Common myeloid progenitor, CD34-positive (primary cell): ENCODE results near the gene TKT.

ENCODE experiments used
- CTCF ChIA-PET: fragments of 350-600 bp; sonication (Branson Sonifier 250); formaldehyde crosslinking; loops from one replicate; lab custom pipeline; 2021; ENCODE audit warnings: antibody characterized with exemption; lab: Charles Lee
- POLR2A ChIA-PET: fragments of 350-600 bp; sonication (Branson Sonifier 250); formaldehyde crosslinking; loops from one replicate; lab custom pipeline; 2021; ENCODE audit warnings: antibody characterized with exemption; lab: Charles Lee
- DNase-seq, 3 donors: peaks; one replicate each; pipeline versions ENCODE4 v3.0.0 to v3.0.0-alpha.2; 2013
- H3K27ac ChIP-seq, 2 experiments: 1 replicate in 1 of 2; 2 replicates in 1 of 2; pipeline ENCODE4 v1.7.0; 2013; ENCODE audit warnings: inconsistent platforms in 2 of 2, low read length in 2 of 2, mild to moderate bottlenecking in 2 of 2, low read depth in 1 of 2, moderate library complexity in 1 of 2; ENCODE audit not compliant: severe bottlenecking in 2 of 2, insufficient read depth in 1 of 2, poor library complexity in 1 of 2
- H3K27me3 ChIP-seq, 5 experiments: replicated peaks in 2 of 5; 1 replicate in 3 of 5; 2 replicates in 2 of 5; pipeline versions ENCODE4 v1.6.1 to v1.7.0; 2013; ENCODE audit warnings: low read length in 4 of 5, mild to moderate bottlenecking in 2 of 5, moderate library complexity in 2 of 5, inconsistent platforms in 1 of 5; ENCODE audit not compliant: insufficient read depth in 5 of 5, control insufficient read depth in 4 of 5
- H3K36me3 ChIP-seq, 4 experiments: 1 replicate in 2 of 4; 2 replicates in 2 of 4; pipeline versions ENCODE4 v1.6.1 to v1.7.0; 2013; ENCODE audit warnings: low read length in 3 of 4, control low read depth in 1 of 4, mild to moderate bottlenecking in 1 of 4; ENCODE audit not compliant: control insufficient read depth in 4 of 4, insufficient read depth in 4 of 4
- H3K4me1 ChIP-seq, 4 experiments: 1 replicate in 3 of 4; 2 replicates in 1 of 4; pipeline versions ENCODE4 v1.6.1 to v1.7.1; 2013; ENCODE audit warnings: low read length in 3 of 4, mild to moderate bottlenecking in 3 of 4, control low read depth in 1 of 4, inconsistent platforms in 1 of 4, moderate library complexity in 1 of 4; ENCODE audit not compliant: control insufficient read depth in 4 of 4, insufficient read depth in 4 of 4; ENCODE audit errors: control extremely low read depth in 1 of 4
- H3K4me3 ChIP-seq, 7 experiments: 1 replicate in 4 of 7; 2 replicates in 3 of 7; pipeline versions ENCODE4 v1.5.1 to v1.7.0; 2013; ENCODE audit warnings: mild to moderate bottlenecking in 7 of 7, low read length in 6 of 7, moderate library complexity in 6 of 7, inconsistent platforms in 2 of 7, low read depth in 2 of 7, control low read depth in 1 of 7; ENCODE audit not compliant: insufficient read depth in 4 of 7, control insufficient read depth in 1 of 7; ENCODE audit errors: extremely low read depth in 1 of 7
- H3K9me3 ChIP-seq, 5 experiments: 1 replicate in 4 of 5; 2 replicates in 1 of 5; pipeline versions ENCODE4 v1.6.1 to v1.7.1; 2013; ENCODE audit warnings: low read length in 4 of 5, mild to moderate bottlenecking in 2 of 5, inconsistent platforms in 1 of 5, low read depth in 1 of 5, moderate library complexity in 1 of 5; ENCODE audit not compliant: control insufficient read depth in 4 of 5, insufficient read depth in 2 of 5; ENCODE audit errors: control extremely low read depth in 1 of 5
- WGBS: methylation state at CpG from one replicate; pipeline ENCODE4 v1.1.5; 2013; ENCODE audit not compliant: insufficient coverage; 5-methylcytosine and 5-hydroxymethylcytosine counted together

TKT gene

DNA sequence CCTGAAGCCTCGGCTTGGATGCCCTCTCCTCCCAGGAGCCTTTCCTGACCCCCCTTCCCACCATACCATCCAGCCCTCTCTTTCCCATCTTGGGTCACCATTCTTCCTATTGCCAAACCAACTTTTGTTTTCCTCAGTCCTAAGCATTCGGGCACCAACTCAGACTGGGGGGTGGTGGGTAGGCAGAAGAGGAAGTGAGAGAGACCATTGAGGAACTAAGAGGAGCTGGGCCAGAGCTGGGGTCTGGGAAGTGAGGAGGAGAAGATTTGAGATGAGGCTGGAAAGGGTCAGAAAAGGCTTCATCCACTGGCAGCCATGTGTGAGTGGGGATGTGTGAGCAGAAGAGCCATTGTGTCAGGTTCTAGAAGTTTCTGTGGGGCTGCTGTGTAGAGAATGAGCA, 37.7 kb downstream of the TKT start:
- Histone ChIP-seq H3K27ac (no peak overlapping the region), H3K36me3 (peaks cover 0 to 14% (median 6%) of the 10 kb centered on the region in 4 experiments), H3K27me3 (no peaks in the 10 kb centered on the region), H3K4me3 (no peak overlapping the region), H3K9me3 (no peaks in the 10 kb centered on the region), H3K4me1 (peaks cover 0 to 2% (median 0%) of the 10 kb centered on the region in 4 experiments)
- no CpG with 5 or more reads among the region's 2 CpGs for WGBS
- peak in 1 of 3 donors; percentile 19 for DNase-seq
- ChIA-PET POLR2A (interaction anchor here (0.6 kb wide), 1 partner anchor 25 kb away, joined by 3 read pairs; no protein-coding TSS in a partner anchor), CTCF (interaction anchor here (0.6 to 2.9 kb wide), 7 partner anchors 20 to 108 kb away, joined by 3 to 21 read pairs (median 4); no protein-coding TSS in a partner anchor)

DNA sequence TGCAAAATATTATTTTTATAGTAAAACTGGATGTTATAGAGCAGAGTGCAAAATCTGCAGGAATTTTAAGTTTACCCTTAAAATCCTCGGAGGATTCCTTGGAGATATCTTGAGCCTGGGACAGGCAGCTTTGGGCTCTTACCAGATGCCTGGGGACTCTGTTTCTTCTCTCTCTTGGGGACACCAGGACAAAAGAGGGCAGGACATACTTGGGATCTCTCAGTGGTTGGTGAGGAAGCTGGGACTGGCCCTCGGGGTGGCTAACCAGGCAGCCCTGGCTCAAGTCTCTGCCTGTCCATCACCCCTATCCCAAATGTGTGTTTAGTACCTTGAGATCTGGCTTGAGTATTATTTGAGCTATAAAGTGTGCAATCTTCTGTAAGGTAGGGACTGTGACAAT, 38.6 kb downstream of the TKT start:
- ChIA-PET CTCF (interaction anchor here (1.4 to 2.3 kb wide), 2 partner anchors 21 to 107 kb away, joined by 3 to 9 read pairs; no protein-coding TSS in a partner anchor), POLR2A (no interaction called here)
- H3K27me3 ChIP-seq = no peaks in the 10 kb centered on the region
- H3K4me3 ChIP-seq = no peak overlapping the region
- peaks cover 0 to 4% (median 0%) of the 10 kb centered on the region in 4 experiments for H3K36me3 ChIP-seq
- H3K9me3 ChIP-seq = no peaks in the 10 kb centered on the region
- H3K27ac ChIP-seq = no peak overlapping the region
- H3K4me1 ChIP-seq = peaks cover 0 to 7% (median under 1%) of the 10 kb centered on the region in 4 experiments
- 100% methylated on average over 1 of the region's 2 CpGs for WGBS
- DNase-seq = no peak

DNA sequence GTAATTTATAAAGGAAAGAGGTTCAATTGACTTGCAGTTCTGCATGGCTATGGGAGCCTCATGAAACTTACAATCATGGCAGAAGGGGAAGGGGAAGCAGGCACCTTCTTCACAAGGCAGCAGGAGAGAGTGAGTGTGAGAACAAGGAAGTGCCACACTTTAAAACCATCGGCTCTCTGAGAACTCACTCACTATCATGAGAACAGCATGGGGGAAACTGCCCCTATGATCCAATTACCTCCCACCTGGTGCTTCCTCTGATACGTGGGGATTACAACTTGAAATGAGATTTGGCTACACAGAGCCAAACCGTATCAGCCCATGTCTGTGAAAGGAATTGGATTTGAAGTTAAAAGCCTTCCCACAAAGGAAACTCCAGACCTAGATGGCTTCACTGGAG, 39.1 kb downstream of the TKT start:
- POLR2A ChIA-PET = no interaction called here
- no peaks in the 10 kb centered on the region for H3K36me3 ChIP-seq
- peaks cover 0 to 12% (median under 1%) of the 10 kb centered on the region in 4 experiments for H3K4me1 ChIP-seq
- H3K9me3 ChIP-seq = no peaks in the 10 kb centered on the region
- no peak overlapping the region for H3K27ac ChIP-seq
- peak in 1 of 3 donors; percentile 15 for DNase-seq
- H3K27me3 ChIP-seq = no peaks in the 10 kb centered on the region
- WGBS = 78% methylated on average over 3 of the region's 3 CpGs
- CTCF ChIA-PET = interaction anchor here (0.7 to 2.3 kb wide), 2 partner anchors 21 to 149 kb away, joined by 3 to 9 read pairs; no protein-coding TSS in a partner anchor
- no peak overlapping the region for H3K4me3 ChIP-seq

DNA sequence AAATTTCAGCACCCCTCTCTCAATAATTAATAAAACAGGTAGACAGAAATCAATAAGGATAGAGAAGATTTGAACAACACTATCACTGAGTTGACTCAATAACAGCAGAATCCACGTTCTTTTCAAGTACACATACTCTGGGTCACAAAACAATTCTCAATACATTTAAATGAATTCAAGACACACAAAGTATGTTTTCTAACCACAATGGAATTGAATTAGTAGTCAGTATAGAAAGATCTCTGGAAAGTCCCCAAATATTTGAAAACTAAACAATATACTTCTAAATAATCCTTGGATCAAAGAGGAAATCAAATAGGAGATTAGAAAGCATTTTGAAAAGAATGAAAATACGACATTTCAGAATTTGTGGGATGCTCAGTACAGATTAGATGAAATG, 40.0 kb downstream of the TKT start:
- H3K9me3 ChIP-seq = no peaks in the 10 kb centered on the region
- peaks cover 0 to 13% (median under 1%) of the 10 kb centered on the region in 4 experiments for H3K4me1 ChIP-seq
- H3K27me3 ChIP-seq = no peaks in the 10 kb centered on the region
- ChIA-PET POLR2A (no interaction called here), CTCF (interaction anchor here (0.7 kb wide), 1 partner anchor 148 kb away, joined by 3 read pairs; no protein-coding TSS in a partner anchor)
- H3K36me3 ChIP-seq = no peaks in the 10 kb centered on the region
- H3K4me3 ChIP-seq = no peak overlapping the region
- no peak for DNase-seq
- WGBS = no CpG with 5 or more reads among the region's 2 CpGs
- no peak overlapping the region for H3K27ac ChIP-seq

DNA sequence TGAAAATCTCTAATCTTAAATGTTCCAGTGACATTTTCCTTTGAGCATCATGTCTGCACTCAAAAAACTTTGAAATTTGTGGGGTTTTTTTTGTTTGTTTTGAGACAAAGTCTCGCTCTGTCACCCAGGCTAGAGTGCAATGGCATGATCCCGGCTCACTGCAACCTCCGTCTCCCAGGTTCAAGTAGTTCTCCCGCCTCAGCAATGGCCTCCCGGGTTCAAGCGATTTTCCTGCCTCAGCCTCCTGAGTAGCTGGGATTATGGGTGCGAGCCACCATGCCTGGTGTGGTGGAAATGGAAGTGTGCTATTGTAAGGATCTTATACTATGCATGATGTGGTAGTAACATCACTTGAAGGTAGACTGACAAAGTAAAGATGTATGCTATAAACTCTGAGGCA, 42.5 kb downstream of the TKT start:
- H3K27ac ChIP-seq = no peak overlapping the region
- 99% methylated on average over 6 of the region's 7 CpGs for WGBS
- ChIA-PET CTCF (interaction anchor here (0.8 to 1.1 kb wide), 2 partner anchors 17 to 84 kb away, joined by 3 read pairs; no protein-coding TSS in a partner anchor), POLR2A (no interaction called here)
- H3K4me3 ChIP-seq = no peak overlapping the region
- H3K9me3 ChIP-seq = peaks cover 0 to 10% (median 0%) of the 10 kb centered on the region in 5 experiments
- H3K36me3 ChIP-seq = no peaks in the 10 kb centered on the region
- peaks cover 0 to 13% (median 0%) of the 10 kb centered on the region in 4 experiments for H3K4me1 ChIP-seq
- no peak for DNase-seq
- no peaks in the 10 kb centered on the region for H3K27me3 ChIP-seq

DNA sequence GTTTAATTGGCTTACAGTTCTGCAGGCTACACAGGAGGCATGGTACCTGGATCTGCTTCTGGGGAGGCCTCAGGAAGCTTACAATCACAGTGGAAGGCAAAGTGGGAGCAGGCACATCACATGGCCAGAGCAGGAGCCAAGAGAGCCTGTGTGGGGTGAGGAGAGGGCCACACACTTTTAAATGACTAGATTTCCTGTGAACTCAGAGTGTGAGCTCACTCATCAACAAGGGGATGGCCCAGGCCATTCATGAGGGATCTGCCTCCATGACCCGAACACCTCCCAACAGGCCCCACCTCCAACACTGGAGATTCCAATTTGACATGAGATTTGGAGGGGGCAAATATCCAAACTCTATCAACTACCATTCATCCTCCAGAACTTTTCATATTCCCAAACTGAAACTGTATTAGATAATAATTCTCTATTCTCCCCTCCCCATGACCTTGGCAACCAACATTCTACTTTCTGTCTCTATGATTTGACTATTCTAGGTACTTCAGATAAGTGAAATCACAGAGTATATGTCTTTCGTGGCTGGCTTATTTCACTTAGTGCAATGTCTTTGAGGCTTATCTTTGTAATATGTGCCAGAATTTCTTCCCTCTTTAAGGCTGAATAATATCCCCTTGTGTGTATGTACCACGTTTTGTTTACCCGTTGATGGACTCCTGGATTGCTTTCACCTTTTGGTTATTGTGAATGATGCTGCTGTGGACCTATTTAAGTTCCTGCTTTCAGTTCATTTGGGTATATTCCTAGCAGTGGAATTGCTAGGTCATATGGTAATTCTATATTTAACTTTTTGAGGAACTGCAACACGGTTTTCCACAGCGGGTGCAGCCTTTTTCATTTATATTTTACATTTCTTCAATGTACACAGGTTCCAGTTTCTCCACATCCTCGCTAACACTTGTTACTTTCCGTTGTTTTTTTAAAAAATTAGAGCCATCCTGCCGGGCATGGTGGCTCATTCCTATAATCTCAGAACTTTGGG, 43.8 kb downstream of the TKT start:
- DNase-seq = no peak
- WGBS = 97% methylated on average over 6 of the region's 9 CpGs
- Histone ChIP-seq H3K4me3 (no peak overlapping the region), H3K36me3 (no peaks in the 10 kb centered on the region), H3K27ac (no peak overlapping the region), H3K9me3 (peaks cover 0 to 14% (median 5%) of the 10 kb centered on the region in 5 experiments), H3K27me3 (no peaks in the 10 kb centered on the region), H3K4me1 (peaks cover 0 to 13% (median 0%) of the 10 kb centered on the region in 4 experiments)
- CTCF ChIA-PET = interaction anchor here (0.8 to 1.6 kb wide), 3 partner anchors 11 to 82 kb away, joined by 3 to 6 read pairs (median 3); no protein-coding TSS in a partner anchor
- POLR2A ChIA-PET = no interaction called here
